ENCODE data around the gene MBD4.

- no peak for TF ChIP-seq CTCF (IDR thresholded peaks at IDR 0.05)
- no peak for TF ChIP-seq POLR2A (IDR thresholded peaks at IDR 0.05; ENCODE audit: low read depth)
Measured at GRCh38 chr3:129402210-129402609, 37.5 kb downstream of the MBD4 start.
